ENCODE results near the gene LRTM2.

LRTM2 gene

GRCh38 chr12:1869145-1869544, 48.8 kb downstream of the LRTM2 start:
- H3K79me2 ChIP-seq (ENCODE audit: insufficient read depth, low read length): no peaks in the 10 kb centered on the region
- no peak overlapping the region for H3K9ac ChIP-seq (ENCODE audit: low read depth, low read length, poor library complexity, severe bottlenecking)
- H3K27me3 ChIP-seq (ENCODE audit: insufficient read depth, low read length, poor library complexity, severe bottlenecking): no peaks in the 10 kb centered on the region
- no peaks in the 10 kb centered on the region for H3K4me1 ChIP-seq (ENCODE audit: insufficient read depth, low read length, poor library complexity, severe bottlenecking)
- H3K9me3 ChIP-seq (ENCODE audit: insufficient read depth, low read depth, low read length): no peaks in the 10 kb centered on the region
- no peak overlapping the region for H2AFZ ChIP-seq (ENCODE audit: low read length)
- no peaks in the 10 kb centered on the region for H3K36me3 ChIP-seq (ENCODE audit: insufficient read depth, low read length)
- H3K4me2 ChIP-seq (ENCODE audit: low read depth, low read length, poor library complexity, severe bottlenecking): no peak overlapping the region
- no peaks in the 10 kb centered on the region for H3F3A ChIP-seq (ENCODE audit: low read depth)
- H3K4me3 ChIP-seq (ENCODE audit: low read length, poor library complexity, severe bottlenecking): no peak overlapping the region
- no peaks in the 10 kb centered on the region for H4K20me1 ChIP-seq (ENCODE audit: insufficient read depth, low read length, poor library complexity, severe bottlenecking)
- no peaks in the 10 kb centered on the region for H3K9me2 ChIP-seq (replicated peaks; ENCODE audit: low read depth, low read length)
- TF ChIP-seq EZH2phosphoT487 (IDR thresholded peaks at IDR 0.05; ENCODE audit: borderline replicate concordance) (no peak), CTCF (conservative IDR thresholded peaks at IDR 0.05; ENCODE audit: low read length) (no peak)

GRCh38 chr12:1870086-1870485, 49.7 kb downstream of the LRTM2 start:
- no peaks in the 10 kb centered on the region for H3K9me3 ChIP-seq (ENCODE audit: insufficient read depth, low read depth, low read length)
- H3K36me3 ChIP-seq (ENCODE audit: insufficient read depth, low read length): no peaks in the 10 kb centered on the region
- H3F3A ChIP-seq (ENCODE audit: low read depth): no peaks in the 10 kb centered on the region
- H3K9me2 ChIP-seq (replicated peaks; ENCODE audit: low read depth, low read length): no peaks in the 10 kb centered on the region
- no peak overlapping the region for H3K9ac ChIP-seq (ENCODE audit: low read depth, low read length, poor library complexity, severe bottlenecking)
- H3K4me1 ChIP-seq (ENCODE audit: insufficient read depth, low read length, poor library complexity, severe bottlenecking): no peaks in the 10 kb centered on the region
- no peak overlapping the region for H3K4me3 ChIP-seq (ENCODE audit: low read length, poor library complexity, severe bottlenecking)
- no peaks in the 10 kb centered on the region for H3K27me3 ChIP-seq (ENCODE audit: insufficient read depth, low read length, poor library complexity, severe bottlenecking)
- no peak overlapping the region for H2AFZ ChIP-seq (ENCODE audit: low read length)
- H3K4me2 ChIP-seq (ENCODE audit: low read depth, low read length, poor library complexity, severe bottlenecking): no peak overlapping the region
- H4K20me1 ChIP-seq (ENCODE audit: insufficient read depth, low read length, poor library complexity, severe bottlenecking): no peaks in the 10 kb centered on the region
- no peak for TF ChIP-seq CTCF (conservative IDR thresholded peaks at IDR 0.05; ENCODE audit: low read length)
- no peak for TF ChIP-seq EZH2phosphoT487 (IDR thresholded peaks at IDR 0.05; ENCODE audit: borderline replicate concordance)
- no peaks in the 10 kb centered on the region for H3K79me2 ChIP-seq (ENCODE audit: insufficient read depth, low read length)

GRCh38 chr12:1870998-1871917, 50.9 kb downstream of the LRTM2 start:
- no peak for TF ChIP-seq EZH2phosphoT487 (IDR thresholded peaks at IDR 0.05; ENCODE audit: borderline replicate concordance)
- TF ChIP-seq CTCF (conservative IDR thresholded peaks at IDR 0.05; ENCODE audit: low read length): no peak
- Histone ChIP-seq H4K20me1 (ENCODE audit: insufficient read depth, low read length, poor library complexity, severe bottlenecking) (no peaks in the 10 kb centered on the region), H3K36me3 (ENCODE audit: insufficient read depth, low read length) (no peaks in the 10 kb centered on the region), H3K4me3 (ENCODE audit: low read length, poor library complexity, severe bottlenecking) (no peak overlapping the region), H3F3A (ENCODE audit: low read depth) (no peaks in the 10 kb centered on the region), H3K4me1 (ENCODE audit: insufficient read depth, low read length, poor library complexity, severe bottlenecking) (no peaks in the 10 kb centered on the region), H3K9me3 (ENCODE audit: insufficient read depth, low read depth, low read length) (no peaks in the 10 kb centered on the region), H3K9ac (ENCODE audit: low read depth, low read length, poor library complexity, severe bottlenecking) (no peak overlapping the region), H3K9me2 (replicated peaks; ENCODE audit: low read depth, low read length) (no peaks in the 10 kb centered on the region), H3K79me2 (ENCODE audit: insufficient read depth, low read length) (no peaks in the 10 kb centered on the region), H3K4me2 (ENCODE audit: low read depth, low read length, poor library complexity, severe bottlenecking) (no peak overlapping the region), H2AFZ (ENCODE audit: low read length) (no peak overlapping the region), H3K27me3 (ENCODE audit: insufficient read depth, low read length, poor library complexity, severe bottlenecking) (no peaks in the 10 kb centered on the region)
